A673 (cell line): ENCODE results near the gene NIN.

Experiments
- EZH2 ChIP-seq: fragments of 200-600 bp; sonication (generic); IDR thresholded peaks from 2 replicates; pipeline ENCODE4 v1.6.1; 2017; ENCODE audit warnings: borderline replicate concordance, low read depth, mild to moderate bottlenecking, mixed read lengths, antibody characterized with exemption, low read length; ENCODE audit not compliant: poor library complexity, severe bottlenecking
- TF ChIP-seq, protein P1 (sequence below): fragments of 300-800, 200-600 bp; sonication (generic); conservative IDR thresholded peaks from 2 replicates; pipeline ENCODE4 v1.5.1; 2017; ENCODE audit warnings: low read depth, mild to moderate bottlenecking, antibody characterized with exemption, low read length, moderate library complexity, mixed read lengths

DNA sequence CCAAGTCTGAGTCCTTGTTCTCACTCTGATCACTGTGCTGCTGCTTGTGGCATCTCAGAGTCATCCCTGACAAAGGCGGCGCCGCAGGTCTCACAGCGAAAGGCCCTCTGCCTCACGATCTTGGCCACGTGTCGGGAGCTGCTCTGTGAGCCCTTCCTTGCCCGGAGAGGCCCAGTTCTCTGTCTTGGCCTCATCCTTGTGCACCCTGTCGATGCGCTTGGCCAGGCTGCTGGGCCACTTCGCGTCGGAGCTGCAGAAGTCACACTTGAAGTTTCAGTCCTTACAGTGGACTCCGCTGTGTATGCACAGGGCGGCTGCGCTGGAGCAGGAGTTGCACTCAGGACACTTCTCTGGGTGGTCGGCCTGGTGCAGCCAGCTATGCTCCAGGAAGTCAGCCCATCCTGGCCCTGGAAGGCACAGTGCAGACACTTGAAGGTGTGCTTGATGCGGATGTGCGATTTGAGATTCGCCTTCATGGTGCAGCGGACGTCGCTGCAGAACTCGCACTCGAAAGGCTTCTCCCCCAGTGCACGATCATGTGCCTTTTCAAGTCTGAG, 126.4 kb downstream of the NIN start:
- TF ChIP-seq, protein P1, sequence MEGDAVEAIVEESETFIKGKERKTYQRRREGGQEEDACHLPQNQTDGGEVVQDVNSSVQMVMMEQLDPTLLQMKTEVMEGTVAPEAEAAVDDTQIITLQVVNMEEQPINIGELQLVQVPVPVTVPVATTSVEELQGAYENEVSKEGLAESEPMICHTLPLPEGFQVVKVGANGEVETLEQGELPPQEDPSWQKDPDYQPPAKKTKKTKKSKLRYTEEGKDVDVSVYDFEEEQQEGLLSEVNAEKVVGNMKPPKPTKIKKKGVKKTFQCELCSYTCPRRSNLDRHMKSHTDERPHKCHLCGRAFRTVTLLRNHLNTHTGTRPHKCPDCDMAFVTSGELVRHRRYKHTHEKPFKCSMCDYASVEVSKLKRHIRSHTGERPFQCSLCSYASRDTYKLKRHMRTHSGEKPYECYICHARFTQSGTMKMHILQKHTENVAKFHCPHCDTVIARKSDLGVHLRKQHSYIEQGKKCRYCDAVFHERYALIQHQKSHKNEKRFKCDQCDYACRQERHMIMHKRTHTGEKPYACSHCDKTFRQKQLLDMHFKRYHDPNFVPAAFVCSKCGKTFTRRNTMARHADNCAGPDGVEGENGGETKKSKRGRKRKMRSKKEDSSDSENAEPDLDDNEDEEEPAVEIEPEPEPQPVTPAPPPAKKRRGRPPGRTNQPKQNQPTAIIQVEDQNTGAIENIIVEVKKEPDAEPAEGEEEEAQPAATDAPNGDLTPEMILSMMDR: no peak
- no peak for TF ChIP-seq EZH2
